ENCODE results near the gene LRRIQ4.

LRRIQ4 gene

DNA sequence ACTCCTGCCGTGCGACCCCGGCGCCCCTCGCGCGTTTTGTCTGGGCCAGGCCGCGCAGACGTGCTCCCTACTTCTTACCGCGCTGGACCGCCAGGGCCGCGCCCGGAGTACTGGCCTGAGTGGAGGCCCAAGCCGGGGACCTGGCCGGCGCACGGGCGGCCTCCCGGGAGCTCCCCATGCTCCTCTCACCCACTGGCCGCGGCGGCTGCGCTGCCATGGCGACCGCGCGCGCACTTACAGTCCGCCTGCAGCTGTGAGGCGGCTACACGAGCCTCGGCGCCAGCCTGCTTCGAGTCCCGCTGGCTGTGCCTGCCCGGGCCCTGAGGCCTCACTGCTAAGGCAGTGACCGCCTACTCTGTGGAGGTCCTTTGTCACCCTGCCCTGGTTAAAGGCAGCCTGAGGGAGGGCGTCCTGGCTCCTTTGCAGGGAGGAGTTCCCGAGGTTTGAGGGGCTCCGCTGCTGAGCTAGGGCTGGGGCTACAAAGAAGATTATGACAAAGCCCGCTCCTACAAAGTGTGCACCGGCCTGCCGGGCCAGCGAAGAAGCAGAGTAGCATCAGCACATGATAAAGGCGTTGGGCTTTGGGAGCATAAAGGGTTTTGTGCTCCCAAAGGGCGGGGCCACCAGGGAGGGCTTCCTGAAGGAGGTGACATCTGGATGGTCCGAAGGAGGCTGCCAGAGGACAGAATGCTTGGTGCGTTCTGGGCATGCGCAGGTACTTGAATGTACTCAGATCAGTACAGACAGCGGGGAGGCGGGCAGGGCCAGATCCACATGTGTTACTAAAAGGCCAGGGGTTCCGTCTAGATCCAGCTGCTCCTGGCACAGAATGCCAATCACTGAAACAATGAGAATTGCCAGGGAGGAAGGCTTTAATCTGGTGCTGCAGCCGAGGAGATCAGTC is at the start of gene LRRIQ4, which contains the start of gene LRRC34:
Gene LRRIQ4, plus strand, starts transcription at position 539 of the 904 bp plus-strand sequence. CDS start 9,052 bp downstream, outside the sequence.
Gene LRRC34, minus strand, starts transcription at position 573 of the 904 bp plus-strand sequence. Its CDS starts 356 bp downstream, at position 217.
- peak; percentile 66 for DNase-seq

- DNase-seq, result peak; percentile 61
Observed at GRCh38 chr3:169764312-169764881, 48.3 kb upstream of the LRRIQ4 start.

DNA sequence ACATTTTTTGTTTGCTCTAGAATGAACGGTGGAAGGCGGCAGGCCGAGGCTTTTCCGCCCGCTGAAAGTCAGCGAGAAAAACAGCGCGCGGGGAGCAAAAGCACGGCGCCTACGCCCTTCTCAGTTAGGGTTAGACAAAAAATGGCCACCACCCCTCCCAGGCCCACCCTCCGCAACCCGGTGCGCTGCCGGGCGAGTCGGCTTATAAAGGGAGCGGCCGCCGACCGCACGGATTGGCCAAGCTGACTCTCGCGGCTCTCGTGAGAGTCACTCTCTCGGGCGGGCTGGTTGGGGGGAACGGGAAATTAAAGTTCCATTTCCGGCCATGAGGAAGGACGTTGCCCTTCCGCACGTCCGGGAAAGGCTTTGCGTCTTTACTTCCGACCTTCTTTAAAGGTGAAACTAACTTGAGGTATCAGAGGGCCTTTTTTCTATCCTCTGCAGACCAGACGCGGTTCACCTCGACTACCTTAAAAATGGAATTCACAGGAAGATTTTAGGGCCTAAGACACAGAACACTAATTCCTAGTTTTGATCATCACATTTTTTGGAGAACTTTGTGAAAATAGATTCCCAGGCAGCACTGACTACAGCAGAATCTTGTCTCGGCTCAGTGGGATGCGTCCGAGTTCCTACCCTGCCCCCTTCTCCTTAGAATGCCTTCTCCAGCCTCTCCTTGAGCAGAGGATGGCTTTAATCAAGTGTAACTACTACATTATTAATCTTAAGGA is 47.6 kb upstream of the LRRIQ4 start, which contains the start of gene TERC:
Gene TERC, minus strand, starts transcription at position 179 of the 731 bp plus-strand sequence.
- peak; percentile 92 for DNase-seq

- peak; percentile 61 for DNase-seq
Observed at GRCh38 chr3:169769287-169770181, 43.1 kb upstream of the LRRIQ4 start, which contains the start of gene ACTRT3. Gene ACTRT3 (minus strand): TSS chr3:169769561. CDS start chr3:169769520, 41 bp downstream.

GRCh38 chr3:169771497-169772304 is 41.0 kb upstream of the LRRIQ4 start:
- DNase-seq, result peak; percentile 54

GRCh38 chr3:169772305-169772896 is 40.3 kb upstream of the LRRIQ4 start:
- DNase-seq, result no peak

DNA sequence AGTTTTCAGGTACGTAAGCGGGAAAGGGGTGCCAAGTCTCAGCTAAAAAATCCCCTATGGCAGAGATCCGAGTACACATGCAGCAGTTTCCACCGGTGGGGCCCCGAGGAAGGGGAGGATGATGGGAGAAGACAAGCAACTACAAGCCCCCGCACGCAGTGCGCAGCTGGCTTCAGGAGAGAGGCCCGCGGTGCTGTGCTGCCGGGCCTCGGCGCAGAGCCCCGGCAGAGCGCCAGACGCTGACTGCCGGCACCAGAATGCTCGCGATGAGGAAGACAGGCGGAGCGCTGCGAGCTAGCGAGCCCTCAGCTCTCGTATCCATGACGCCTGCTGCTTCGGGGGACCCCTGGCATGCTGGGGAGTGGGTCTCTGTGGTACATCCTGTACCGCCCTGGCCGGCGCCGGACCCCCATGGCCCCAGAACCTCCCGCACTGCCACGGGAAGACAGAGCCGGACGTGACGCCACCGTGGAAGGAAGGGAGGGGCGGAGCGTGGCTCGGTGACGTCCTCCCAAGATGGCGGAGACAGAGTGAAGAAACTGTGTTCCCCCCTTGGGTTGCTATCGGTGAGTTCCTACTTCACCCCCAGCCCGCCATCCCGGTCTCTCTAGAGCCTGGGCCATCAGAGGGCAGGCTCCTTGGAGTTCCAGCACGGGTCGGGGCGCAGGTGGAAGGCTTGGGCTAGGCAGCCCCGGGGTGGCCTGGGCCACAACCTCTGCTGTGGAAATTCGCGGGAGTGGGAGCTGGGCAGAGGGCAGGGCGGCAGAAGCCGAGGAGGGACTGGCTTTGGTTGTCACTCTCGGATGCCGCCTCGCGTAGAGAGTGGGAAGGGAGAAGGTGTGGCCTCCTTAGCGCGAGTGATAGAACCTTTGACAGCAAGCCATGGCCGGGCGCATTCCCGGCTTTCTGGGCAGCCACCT is 39.5 kb upstream of the LRRIQ4 start, which contains the start of gene MYNN:
Gene MYNN, plus strand, starts transcription at position 500 of the 920 bp plus-strand sequence. CDS start 900 bp downstream, outside the sequence.
- peak; percentile 91 for DNase-seq

GRCh38 chr3:169774186-169774585 is 38.5 kb upstream of the LRRIQ4 start:
- DNase-seq, result no peak

DNA sequence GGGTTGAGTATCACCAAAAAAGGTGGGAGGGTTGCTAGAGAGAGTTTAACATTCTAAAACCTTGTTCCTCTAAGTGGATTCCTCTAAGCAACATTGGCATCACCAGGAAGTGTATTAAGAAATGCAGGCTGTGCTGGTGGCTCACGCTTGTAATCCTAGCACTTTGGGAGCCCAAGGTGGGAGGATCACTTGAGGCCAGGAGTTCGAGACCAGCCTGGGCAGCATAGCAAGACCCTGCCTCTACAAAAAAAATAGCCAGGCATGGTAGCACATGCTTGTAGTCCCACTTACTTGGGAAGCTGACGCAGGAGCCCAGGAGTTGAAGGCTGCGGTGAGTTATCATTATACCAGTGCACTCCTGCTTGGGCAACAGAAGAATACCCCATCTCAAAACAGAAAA is 34.8 kb upstream of the LRRIQ4 start:
- no peak for DNase-seq

GRCh38 chr3:169780742-169781141 is 31.9 kb upstream of the LRRIQ4 start:
- no peak for DNase-seq

- no peak for DNase-seq
Observed at GRCh38 chr3:169781209-169781855, 31.3 kb upstream of the LRRIQ4 start.

DNA sequence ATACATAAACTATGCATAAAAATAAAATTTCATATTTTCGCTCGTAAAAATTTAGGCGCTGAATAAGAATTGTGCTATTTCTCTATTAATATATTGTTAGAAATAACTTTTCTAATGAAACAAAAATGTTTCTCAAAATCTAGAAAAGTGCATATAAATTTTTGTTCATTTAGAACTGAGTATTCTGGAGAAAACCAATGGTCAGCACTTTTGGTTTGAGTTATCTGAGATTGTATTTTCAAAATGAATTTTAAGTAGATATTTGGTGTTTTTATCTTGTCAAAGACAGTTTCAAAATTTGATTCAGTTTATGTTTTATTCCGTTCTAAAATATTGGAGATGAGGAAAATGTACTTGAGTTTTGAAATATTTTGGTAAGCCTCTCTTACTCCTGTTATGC is 25.6 kb upstream of the LRRIQ4 start:
- DNase-seq, result no peak

- DNase-seq, result no peak
Observed at GRCh38 chr3:169787791-169788190, 24.9 kb upstream of the LRRIQ4 start.

DNA sequence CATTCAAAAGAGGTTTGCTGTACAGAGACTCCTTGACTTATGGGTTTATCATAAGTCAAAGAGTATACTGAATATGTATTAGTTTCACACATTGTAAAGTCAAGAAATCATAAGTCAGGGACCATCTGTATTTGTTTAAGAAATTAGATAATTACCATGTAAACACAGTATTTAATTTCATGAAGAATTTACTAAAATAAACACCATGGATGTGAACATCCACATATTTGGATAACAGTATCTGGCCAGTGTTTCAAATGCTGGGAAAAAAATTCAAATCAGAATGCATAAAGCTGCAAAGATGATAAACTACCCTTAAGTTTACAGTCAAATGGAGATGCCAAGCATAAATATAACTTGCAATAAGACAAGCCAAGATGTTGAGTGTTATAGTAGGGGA is 22.5 kb upstream of the LRRIQ4 start:
- DNase-seq, result no peak

- DNase-seq, result no peak
Observed at GRCh38 chr3:169790687-169791429, 21.8 kb upstream of the LRRIQ4 start.

DNA sequence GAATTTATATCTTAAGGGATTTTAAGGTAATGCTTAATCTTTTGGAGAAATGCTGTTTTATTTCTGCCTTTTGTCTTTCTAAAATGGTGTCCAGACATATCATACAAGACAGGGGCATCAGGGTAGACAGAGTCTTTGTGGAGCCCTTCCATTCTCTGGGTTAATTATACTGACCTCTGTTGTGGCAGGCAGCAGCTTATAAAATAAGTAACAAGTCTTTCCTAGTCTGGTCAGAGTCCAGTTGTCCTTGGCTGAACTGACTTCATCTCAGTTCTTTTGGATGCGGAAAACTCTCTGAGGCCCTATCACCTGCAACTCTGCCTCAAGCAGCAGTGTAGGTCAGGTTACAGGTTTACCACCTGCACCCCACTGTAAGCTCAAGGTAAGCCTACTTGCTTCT is 20.3 kb upstream of the LRRIQ4 start:
- DNase-seq, result no peak

GRCh38 chr3:169804681-169805080 is 8.0 kb upstream of the LRRIQ4 start:
- DNase-seq, result no peak

DNA sequence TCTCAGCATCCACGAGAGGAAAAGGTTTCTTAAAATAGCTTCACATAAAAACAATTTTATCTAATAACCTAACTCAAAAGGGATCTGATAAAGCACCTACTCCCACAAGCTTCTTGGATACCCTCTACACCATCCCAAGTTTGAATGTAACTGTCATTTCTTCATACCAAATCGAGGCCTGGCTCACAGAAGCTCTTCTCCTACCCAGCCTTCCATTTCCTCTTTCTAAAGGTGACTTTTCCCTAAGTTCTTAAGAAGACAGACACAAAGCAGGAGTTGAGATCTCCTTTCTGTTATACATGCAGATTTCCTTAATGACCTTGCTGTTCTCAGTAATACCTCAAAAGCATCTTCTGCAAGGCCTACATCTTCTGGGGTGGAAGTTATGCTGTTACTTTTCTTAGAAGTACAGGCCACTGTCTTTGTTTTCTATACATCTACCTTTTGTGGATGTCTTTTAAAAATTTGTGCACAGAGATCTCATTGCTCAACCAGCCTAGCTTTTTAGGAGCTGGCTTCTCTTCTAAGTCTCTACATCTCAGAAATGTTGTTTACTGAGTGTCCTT is 3.4 kb upstream of the LRRIQ4 start:
- no peak for DNase-seq

Data from activated naive CD4-positive, alpha-beta T cell treated with anti-CD3 and anti-CD28 coated beads, Interleukin-2, amount 50 U/mL, for 16 hours (primary cell).